Adrenal gland (tissue), 12 donors: ENCODE data around the gene KLHL26. TPM values are rescaled to one million over a fixed set of nuclear protein-coding genes. Genes with fewer than 3 reads are reported as not detected.

ENCODE experiments used
- DNase-seq, 7 donors: peaks; one replicate each; pipeline ENCODE4 v3.0.0-alpha.2; 2019 to 2020
- H3K27ac ChIP-seq, 5 donors: fragments of 200-600 bp; sonication (generic) in 4 of 5; 1 replicate in 3 of 5; 2 replicates in 2 of 5; pipeline versions ENCODE4 v1.5.1 to v1.8.0; 2016 to 2020; ENCODE audit warnings: mild to moderate bottlenecking in 1 of 5
- H3K27me3 ChIP-seq: fragments of 200-600 bp; 2 replicates; pipeline ENCODE4 v1.8.0; 2021
- H3K36me3 ChIP-seq, 2 donors: fragments of 200-600 bp; replicated peaks in 1 of 2; 1 replicate in 1 of 2; 2 replicates in 1 of 2; pipeline versions ENCODE4 v1.5.1 to v1.8.0; 2018 to 2022
- H3K4me1 ChIP-seq, 2 donors: fragments of 200-600 bp; replicated peaks in 1 of 2; 1 replicate in 1 of 2; 2 replicates in 1 of 2; pipeline versions ENCODE4 v1.5.1 to v1.8.0; 2018 to 2021
- H3K4me3 ChIP-seq, 4 donors: fragments of 200-600 bp; sonication (generic) in 3 of 4; one replicate each; pipeline ENCODE4 v1.5.1; 2016 to 2018
- H3K9me3 ChIP-seq, 3 donors: fragments of 200-600 bp; sonication (generic) in 1 of 3; replicated peaks in 1 of 3; 1 replicate in 2 of 3; 2 replicates in 1 of 3; pipeline versions ENCODE4 v1.5.1 to v1.8.0; 2016 to 2021
- CTCF ChIP-seq, 6 experiments: fragments of 450-650 bp in 4 of 6; fragments of 200-600 bp in 2 of 6; sonication (generic) in 1 of 6; IDR thresholded peaks; 1 replicate in 5 of 6; 2 replicates in 1 of 6; pipeline versions ENCODE4 v1.5.1 to v1.8.0; 2016 to 2021; ENCODE audit warnings: antibody characterized with exemption in 6 of 6, mild to moderate bottlenecking in 2 of 6, moderate library complexity in 1 of 6
- POLR2A ChIP-seq, 2 donors: fragments of 450-650 bp; IDR thresholded peaks; one replicate each; pipeline ENCODE4 v1.6.1; 2017; ENCODE audit warnings: antibody characterized with exemption in 2 of 2, mild to moderate bottlenecking in 2 of 2, moderate library complexity in 1 of 2
- WGBS, 4 donors: extraction: QIAGEN DNeasy Blood & Tissue Kit in 2 of 4; methylation state at CpG; one replicate each; pipeline versions ENCODE4 v1.1.5 to v1.1.7; 2013 to 2017; 5-methylcytosine and 5-hydroxymethylcytosine counted together
- intact Hi-C, 2 donors: fragments of 100-400 bp; cut with DNase I; formaldehyde crosslinking; loops; one replicate each; pipeline versions ENCODE4 v1.14.1 to v1.15.0; 2022 to 2023
- polyA plus RNA-seq, 3 donors: library from polyadenylated mRNA; stranded (reverse); fragments of 200-250 nt in 2 of 3; fragments of 350-450 nt in 1 of 3; fragmentation: Illumina TruSeq in 1 of 3; extraction: RNeasy Lipid Tissue Mini Kit (QIAGEN cat#74804) in 1 of 3; gene quantifications; one replicate each; pipeline ENCODE4 v1.2.3, GENCODE V29; 2013 to 2014
- total RNA-seq, 9 donors: library from RNA; depleted of rRNA in 4 of 9; stranded (reverse); fragments of >200 nt in 4 of 9; fragments of 120-200 nt in 1 of 9; fragmentation: NEBNext Ultra II Directional in 1 of 9; extraction: Animal tissue kit (Norgen Biotek cat#: 25700) in 1 of 9; gene quantifications; one replicate each; pipeline versions ENCODE4 v1.1.0 to v1.2.4, GENCODE V29; 2013 to 2023
- donor health status: healthy with polysubstance abuse.
- donor health status: Bipolar disorder and iron deficiency.
- donor health status: DM: yes; HTN: yes; CAD: no.
- donor health status: DM: no; HTN: no; CAD: no.
- donor health status: DM: no; HTN: no; CAD: no.
- donor health status: DM: yes; HTN: yes; CAD: no.

The KLHL26 gene
- total and polyA plus RNA-seq, 12 donors: 1.4 to 15.2 (median 8.2) TPM

- 1 to 3% (median 1%) methylated on average over 31 to 43 of the region's 44 CpGs for WGBS, 4 donors
- TF ChIP-seq POLR2A (IDR thresholded peaks at IDR 0.05) (no peak), CTCF (IDR thresholded peaks at IDR 0.05) (no peak)
- Histone ChIP-seq H3K9me3 (no peaks in the 10 kb centered on the region), H3K4me1 (peaks cover 3 to 12% of the 10 kb centered on the region in 2 donors), H3K27me3 (no peaks in the 10 kb centered on the region), H3K27ac (peak overlapping the region in 3 of 5 donors; percentile 80 to 84 (median 82)), H3K36me3 (no peaks in the 10 kb centered on the region), H3K4me3 (peak overlapping the region in 3 of 4 donors; percentile 33 to 76 (median 34))
- intact Hi-C loops: no loop called here
- DNase-seq: peak; percentile 98 to 100 (median 99)
Observed at GRCh38 chr19:18636183-18636968, 452 bp upstream of the KLHL26 start.

GRCh38 chr19:18637673-18638630 lies 1.1 kb downstream of the KLHL26 start:
- peaks cover 3 to 12% of the 10 kb centered on the region in 2 donors for H3K4me1 ChIP-seq
- no peaks in the 10 kb centered on the region for H3K27me3 ChIP-seq
- WGBS, 4 donors: 24 to 37% (median 31%) methylated on average over 3 of the region's 3 CpGs
- peak overlapping the region in 1 of 4 donors; percentile 76 for H3K4me3 ChIP-seq
- no peak for TF ChIP-seq POLR2A (IDR thresholded peaks at IDR 0.05)
- TF ChIP-seq CTCF (IDR thresholded peaks at IDR 0.05): no peak
- intact Hi-C loops: no loop called here
- no peaks in the 10 kb centered on the region for H3K36me3 ChIP-seq
- no peaks in the 10 kb centered on the region for H3K9me3 ChIP-seq
- H3K27ac ChIP-seq: peak overlapping the region in 3 of 5 donors; percentile 80 to 84 (median 82)
- peak in 1 of 7 donors; percentile 49 for DNase-seq

- H3K36me3 ChIP-seq: no peaks in the 10 kb centered on the region
- H3K27me3 ChIP-seq: no peaks in the 10 kb centered on the region
- H3K4me3 ChIP-seq: no peak overlapping the region
- H3K4me1 ChIP-seq: peaks cover 3 to 12% of the 10 kb centered on the region in 2 donors
- intact Hi-C loops: no loop called here
- DNase-seq: no peak
- no peak overlapping the region for H3K27ac ChIP-seq
- H3K9me3 ChIP-seq: no peaks in the 10 kb centered on the region
- TF ChIP-seq CTCF (IDR thresholded peaks at IDR 0.05) (no peak), POLR2A (IDR thresholded peaks at IDR 0.05) (no peak)
- WGBS, 4 donors: 78 to 84% (median 80%) methylated on average over 8 of the region's 8 CpGs
Observed at GRCh38 chr19:18639706-18640243, 2.9 kb downstream of the KLHL26 start.
